ENCODE measurements around the gene GPRC5C. TPM values are rescaled to one million over a fixed set of nuclear protein-coding genes. Genes with fewer than 3 reads are reported as not detected.
"Not testable (repeated sequence)": the region's sequence is repeated elsewhere in the genome, so short reads cannot be mapped to it uniquely, and the experiment has no call there.

The GPRC5C gene
- polyA plus RNA-seq, 12 donors: 16.2 to 61.7 (median 26.4) TPM; not detected in 1

DNA sequence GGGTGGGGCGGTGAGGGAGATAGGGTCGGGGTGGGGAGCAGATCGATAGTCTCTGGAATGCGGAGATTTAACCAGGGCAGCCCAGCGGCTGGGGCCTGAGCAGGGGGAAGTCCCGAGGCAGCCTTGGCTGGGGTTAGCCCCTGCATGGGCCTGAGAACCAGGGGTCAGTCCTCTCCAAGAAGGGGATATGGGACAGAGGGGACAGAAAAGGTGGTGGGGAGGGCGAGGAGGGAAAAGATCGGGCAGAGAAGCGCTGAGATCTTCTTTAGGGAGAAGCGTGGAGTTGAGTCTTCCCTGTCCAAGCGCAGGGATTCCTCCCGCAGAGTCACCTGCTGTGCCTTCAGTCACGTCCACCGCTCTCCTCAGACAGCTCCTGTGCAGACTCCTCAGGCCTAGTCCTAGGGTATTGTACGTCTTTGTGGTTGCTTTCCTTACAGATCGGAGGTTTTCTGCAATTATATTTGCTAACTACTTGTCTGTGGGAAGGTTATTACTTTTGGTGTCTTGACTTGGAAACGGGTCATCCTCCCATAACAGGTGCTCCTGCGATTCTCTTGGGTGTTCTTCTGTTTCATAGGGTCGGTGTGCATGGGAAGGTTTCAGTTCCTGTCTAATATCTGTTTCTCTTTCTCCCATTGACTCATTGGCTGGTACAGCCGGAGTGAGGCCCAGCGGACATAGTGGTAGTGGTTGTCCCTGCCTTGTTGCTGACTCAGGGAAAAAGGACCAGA is 35.5 kb downstream of the GPRC5C start:
- DNase-seq: no peak

DNA sequence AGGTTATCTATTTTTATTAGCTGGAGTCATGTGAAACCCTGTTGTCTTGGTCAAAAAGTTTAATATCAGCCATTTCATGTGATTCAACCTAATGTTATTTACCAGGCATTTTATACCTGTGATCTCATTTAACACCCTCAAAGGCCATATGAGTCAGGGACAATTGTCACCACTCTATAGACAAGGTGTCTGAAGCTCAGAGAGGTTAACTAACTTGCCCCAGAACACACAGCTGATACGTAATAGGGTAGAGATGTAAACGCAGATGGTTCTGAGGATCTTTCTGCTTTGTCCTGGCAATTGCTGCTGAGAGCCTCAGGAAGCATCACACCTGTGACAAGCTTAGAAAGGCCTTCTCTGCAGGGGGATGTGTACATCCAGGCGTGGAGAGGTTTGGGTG is 39.5 kb downstream of the GPRC5C start:
- DNase-seq: no peak

DNA sequence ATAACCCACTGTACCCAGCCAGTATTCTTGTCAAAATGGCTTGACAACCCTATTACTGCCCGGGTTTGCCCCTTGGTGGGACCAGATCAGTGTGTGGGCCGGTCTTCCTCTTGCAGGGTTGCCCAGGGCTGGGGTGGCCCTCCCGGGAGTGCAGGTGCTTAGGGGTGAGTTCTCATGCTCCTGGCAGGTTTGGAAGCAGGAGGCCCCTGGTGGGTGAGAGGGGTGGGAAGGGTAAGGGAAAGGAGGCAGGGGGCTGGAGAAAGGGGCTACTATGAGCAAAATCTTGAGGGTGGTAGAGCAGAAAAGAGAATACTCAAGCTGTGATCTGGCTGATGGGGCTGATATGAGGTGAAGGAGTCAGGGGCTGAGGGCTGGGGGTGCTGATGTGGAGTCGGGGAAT is 41.0 kb downstream of the GPRC5C start:
- DNase-seq: no peak

DNA sequence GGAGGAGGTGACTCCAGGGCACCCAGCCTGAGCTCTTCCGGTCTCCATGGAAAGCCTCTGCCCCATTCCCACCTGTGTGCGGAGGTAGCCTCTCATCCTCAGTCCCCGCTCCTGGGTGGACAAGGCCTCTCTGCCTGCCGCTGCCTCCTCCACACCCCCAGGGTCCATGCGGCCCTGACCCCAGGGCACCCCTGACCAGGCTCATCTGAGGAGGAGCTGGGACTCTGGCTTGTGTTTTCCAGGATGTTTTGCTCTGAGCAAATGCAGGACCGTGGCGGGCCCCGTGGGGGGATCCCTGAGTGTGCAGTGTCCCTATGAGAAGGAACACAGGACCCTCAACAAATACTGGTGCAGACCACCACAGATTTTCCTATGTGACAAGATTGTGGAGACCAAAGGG is 41.4 kb downstream of the GPRC5C start:
- DNase-seq: no peak

DNA sequence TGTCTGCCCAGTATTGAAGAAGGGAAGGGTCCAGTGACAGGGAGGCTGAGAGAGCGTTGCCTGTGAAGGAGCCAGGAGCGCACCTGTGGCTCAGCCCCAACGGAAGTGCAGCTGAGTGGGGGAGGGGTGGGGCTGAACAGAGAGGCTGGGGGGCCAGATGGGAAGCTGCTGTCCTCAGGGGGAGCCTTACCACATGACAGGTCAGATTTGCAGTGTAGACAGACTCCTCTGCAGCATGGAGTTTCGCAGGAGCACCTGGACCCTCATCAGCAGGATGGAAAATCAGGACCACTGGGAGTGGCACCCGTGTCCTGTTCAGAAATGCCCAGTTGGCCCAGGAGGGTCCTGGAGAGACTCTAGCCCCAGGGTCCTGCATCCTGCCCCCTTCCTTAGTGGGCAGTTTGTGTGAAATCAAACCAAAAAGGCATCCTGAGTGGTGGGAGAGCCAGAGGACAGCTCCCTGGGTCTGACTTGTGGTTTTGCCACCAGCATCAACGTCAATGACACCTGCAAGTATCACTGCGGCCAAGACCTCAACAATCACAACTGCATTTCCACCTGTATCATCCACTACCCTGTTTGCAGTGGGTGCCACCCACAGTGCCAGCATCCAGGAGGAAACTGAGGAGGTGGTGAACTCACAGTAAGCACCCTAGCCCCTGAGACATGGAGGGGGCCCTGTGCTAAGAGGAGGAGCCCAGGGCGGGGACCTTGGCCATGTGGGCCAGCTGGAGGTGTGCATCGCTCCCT is 42.3 kb downstream of the GPRC5C start:
- DNase-seq: no peak

DNA sequence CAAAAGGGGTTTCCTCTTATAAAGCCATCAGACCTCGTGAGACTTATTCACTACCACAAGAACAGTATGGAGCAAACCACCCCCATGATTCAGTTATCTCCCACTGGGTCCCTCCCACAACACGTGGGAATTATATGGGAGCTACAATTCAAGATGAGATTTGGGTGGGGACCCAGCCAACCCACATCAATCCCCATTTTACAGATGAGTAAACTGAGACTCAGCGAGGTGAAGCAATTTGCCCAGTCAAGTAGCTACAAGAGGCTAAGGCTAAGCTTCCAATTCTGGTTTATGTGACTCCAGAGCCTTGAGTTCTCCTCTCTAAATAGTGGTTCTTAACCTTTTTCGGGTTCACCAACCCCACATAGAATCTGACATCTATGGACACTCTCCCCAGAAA is 43.3 kb downstream of the GPRC5C start:
- no peak for DNase-seq

DNA sequence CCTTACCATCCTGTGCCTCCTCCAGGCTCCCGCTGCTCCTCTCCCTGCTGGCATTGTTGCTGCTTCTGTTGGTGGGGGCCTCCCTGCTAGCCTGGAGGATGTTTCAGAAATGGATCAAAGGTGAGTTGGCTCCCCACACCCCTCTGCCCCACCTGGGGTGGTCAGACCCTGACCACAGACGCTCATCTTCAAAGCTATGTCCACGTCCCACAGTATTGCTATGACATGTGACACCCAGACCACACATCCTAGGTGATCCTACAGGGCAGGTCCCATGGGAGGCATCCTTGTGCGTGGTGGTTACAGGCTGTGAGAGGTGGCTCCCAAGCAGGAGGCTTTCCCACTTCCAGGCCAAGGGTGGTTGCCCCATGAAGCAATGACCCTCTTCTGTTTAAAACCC is 45.5 kb downstream of the GPRC5C start:
- no peak for DNase-seq

DNA sequence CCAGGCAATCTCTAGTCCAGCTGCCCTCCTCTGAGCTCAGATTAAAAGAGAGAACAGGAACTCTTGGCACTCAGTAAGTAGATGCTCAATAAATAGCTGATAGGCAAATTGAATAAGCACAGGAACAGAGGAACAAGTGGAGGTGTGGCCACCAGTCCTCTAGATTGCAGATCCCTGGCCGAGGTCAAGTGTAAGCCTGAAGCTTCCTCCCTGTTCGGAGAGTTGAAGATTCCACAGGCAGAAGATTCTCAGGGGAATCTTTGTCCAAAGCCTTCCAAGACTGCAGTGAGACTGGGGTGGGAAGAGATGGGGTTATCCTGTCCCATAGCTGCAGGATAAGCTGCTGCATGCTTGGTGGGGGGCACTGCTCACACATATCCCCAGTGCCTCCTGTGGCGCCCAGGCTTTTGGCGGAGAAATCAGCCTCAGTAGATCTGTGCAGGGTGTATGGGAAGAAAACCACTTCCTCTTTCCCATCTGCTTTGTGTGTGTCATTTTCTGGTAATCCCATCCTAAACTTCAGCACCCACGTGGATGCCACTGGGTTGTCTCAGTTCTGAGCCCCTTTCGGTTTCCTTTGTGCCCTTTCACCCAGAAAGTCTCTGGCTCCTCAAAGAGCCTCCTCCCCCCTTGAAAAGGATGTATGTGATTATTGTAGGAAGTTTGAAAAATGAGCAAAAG is 46.7 kb downstream of the GPRC5C start:
- DNase-seq: no peak

DNA sequence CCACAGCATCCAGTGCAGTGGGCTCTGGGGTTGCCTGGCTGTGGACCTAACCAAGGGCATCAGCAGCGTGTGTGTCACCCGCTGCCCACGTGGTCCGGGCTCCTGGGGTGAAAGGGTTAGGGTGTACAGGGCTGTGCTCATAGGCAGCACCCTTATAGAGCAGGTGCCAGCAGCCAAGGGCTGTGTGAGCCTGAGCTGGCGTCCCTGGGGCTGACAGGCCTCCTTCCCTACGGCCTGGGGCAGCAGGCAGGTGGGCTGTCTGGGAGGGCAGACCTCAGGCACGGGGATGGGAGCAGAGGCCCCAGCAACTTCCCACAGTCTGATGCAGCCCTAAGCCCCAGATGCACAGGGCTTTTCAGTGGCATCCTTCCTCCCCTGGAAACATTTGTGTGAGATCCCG is 48.4 kb downstream of the GPRC5C start:
- DNase-seq: no peak

DNA sequence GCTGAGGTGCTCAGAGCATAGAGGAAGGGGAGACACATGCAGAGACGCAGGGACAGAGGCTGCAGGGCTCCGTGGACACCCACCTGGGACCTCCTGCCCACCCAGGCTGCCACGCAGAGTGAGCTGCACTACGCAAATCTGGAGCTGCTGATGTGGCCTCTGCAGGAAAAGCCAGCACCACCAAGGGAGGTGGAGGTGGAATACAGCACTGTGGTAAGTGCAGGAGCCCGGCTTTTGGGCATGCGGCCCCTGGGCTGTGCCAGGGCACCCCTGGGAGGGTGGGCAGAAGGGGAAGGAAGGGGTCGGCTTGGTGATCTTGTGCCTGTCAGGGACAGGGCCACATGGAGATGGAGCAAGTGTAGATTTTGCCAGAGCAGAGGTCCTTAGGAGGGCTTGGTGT is 49.7 kb downstream of the GPRC5C start:
- DNase-seq: no peak

DNA sequence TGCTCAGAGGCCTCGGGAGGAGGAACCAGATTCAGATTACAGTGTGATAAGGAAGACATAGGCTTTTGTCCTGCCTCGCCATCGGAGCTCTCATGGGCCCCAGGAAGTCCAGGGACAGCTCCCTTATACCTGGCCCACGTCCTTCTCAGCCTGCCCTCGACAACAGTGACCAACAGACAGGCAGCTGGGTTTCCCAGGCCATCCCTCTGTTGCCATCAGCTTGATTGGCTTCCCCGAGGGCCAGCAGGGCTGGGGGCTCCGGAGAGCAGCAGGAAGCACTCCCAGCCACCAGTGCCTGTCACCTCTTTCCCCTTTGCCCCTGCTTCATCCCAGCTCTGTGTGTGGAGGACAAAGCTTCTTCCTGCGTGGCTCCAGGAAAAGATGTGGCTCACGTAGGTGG is 52.2 kb downstream of the GPRC5C start:
- DNase-seq: no peak

DNA sequence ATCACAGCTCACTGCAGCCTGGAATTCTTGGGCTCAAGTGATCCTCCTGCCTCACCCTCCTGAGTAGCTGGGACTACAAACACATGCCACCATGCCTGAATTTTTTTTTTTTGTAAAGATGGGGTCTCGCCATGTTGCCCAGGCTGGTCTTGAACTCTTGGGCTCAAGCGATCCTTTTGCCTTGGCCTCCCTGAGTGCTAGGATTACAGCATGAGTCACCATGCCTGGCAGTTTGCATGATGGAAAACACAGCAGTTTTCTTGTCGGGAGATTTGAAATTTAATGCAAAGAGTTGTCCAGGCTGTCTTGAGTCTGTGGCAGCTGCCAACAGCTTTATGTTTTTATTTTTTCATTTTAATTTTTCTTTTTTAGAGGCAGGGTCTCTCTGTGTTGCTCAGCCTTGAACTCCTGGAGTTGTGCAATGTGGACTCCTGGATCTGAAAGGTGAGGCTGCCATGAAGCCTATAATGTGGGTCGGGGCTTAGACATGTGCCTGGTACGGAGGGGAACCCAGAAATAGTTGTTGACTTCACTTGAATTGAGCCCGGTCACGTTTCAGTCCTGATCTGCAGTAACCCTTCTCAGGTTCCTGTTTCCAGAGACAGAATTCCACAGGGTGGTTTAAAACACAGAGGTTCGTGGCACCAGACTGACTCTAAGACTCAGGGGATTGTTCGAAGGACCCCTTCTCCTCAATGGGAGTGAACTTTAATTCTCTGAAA is 53.3 kb downstream of the GPRC5C start:
- DNase-seq: no peak

DNA sequence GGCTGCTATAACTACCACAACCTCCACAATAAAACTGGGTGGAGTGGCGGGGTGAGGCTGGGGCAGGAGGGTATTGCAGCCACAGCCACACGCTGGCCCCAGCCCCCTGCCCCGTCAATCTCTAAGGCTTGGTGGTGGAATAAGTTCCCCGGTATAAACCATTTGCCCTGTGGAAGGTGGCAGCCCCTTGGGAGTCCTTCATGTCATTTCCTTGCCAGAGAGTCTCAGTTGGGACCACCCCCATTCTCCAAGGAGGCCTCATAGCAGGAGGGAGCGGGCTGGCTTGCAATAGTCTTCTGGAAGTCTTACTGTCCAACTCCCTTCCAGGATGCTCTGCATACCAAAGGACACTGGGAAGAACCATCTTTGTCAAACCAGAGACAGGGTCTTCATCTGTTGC is 54.0 kb downstream of the GPRC5C start:
- no peak for DNase-seq

DNA sequence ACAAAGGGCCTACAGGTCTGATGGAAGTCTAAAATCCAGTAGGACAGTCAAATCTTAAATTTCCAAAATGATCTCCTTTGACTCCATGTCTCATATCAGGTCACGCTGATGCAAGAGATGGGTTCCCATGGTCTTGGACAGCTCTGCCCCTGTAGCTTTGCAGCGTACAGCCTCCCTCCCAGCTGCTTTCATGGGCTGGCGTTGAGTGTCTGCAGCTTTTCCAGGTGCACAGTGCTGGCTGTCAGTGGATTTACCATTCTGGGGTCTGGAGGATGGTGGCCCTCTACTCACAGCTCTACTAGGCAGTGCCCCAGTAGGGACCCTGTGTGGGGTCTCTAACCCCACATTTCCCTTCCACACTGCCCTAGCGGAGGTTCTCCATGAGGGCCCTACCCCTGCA is 56.4 kb downstream of the GPRC5C start:
- not testable (repeated sequence) for DNase-seq

DNA sequence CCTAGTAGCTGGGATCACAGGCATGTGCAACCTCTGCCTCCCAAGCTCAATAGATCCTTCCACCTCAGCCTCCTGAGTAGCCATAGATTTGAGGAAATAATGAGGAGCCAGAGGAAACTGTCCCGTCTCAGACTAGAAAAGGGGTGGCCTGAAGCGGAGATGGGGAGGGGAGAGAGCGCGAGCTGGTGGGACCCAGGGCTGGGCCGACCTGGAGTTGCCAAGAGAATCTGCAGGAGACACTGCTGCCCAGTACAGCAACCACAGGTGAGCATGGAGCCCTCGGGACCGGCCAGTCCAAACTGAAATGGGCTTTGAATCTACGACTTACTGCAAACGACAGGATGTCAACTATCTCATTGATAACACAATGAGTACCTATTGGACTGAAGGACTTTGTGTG is 58.8 kb downstream of the GPRC5C start:
- DNase-seq: no peak

DNA sequence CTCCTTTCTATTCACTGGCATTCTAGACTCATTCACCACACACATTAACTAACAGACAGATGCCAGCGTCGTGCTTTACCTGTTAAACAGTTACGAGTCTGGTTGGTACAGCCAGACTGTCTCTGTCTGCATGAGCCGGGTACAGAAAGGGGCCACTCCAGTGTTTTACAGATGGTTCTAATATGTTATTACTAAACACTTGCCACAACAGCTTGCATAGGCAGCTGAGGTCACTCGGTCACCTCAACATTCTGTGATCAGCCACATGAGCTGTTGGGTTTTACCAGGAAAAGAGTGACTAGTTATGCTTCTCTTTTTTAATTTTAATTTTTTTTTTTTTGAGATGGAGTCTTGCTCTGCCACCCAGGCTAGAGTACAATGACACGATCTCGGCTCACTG is 59.7 kb downstream of the GPRC5C start:
- no peak for DNase-seq

DNA sequence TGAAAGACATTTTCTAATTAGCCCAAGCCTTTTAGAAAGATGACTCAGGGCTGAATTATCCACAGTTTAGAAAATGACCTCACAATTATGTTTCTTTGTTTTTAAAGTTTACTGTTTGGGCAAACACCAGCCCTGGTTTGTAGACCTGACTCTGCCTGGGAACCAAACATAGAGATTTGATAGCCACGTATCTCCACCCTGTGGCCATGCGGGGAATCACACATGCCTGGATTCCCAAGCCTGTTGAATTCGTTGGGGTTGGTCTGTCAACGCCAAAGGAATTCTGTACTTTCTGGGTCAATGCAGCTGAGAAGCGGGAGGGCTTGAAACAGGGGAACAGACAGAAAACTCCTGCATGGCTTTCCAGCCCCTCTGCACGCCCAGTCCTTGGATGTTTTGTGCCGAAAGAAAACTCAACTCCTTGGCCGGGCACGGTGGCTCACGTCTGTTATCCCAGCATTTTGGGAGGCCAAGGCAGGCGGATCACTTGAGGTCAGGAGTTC is 61.5 kb downstream of the GPRC5C start:
- peak; percentile 63 for DNase-seq

Other genes with a start within 250 kb of the GPRC5C start
- 1,000 to 10,000 TPM in 11 of 12 donors, not detected in 1; 1,396 to 1,979 (median 1,668) TPM for gene RPL38, start 228.4 kb upstream of the GPRC5C start, polyA plus RNA-seq (ENCODE audit: insufficient read length in 12 of 12)
- gene TTYH2, start 218.5 kb upstream of the GPRC5C start, polyA plus RNA-seq (ENCODE audit: insufficient read length in 12 of 12): 10 to 100 TPM in 11 of 12 donors, not detected in 1; 42.1 to 99.1 (median 68.3) TPM
- gene DNAI2, start 157.9 kb upstream of the GPRC5C start, polyA plus RNA-seq (ENCODE audit: insufficient read length in 12 of 12): under 1 TPM in 3 of 12 donors, not detected in 9; 0.08 to 0.32 (median 0.19) TPM
- 1 to 10 TPM in 9 of 12 donors, under 1 TPM in 1, not detected in 2; 0.92 to 2.0 (median 1.5) TPM for gene KIF19, start 105.9 kb upstream of the GPRC5C start, polyA plus RNA-seq (ENCODE audit: insufficient read length in 12 of 12)
- gene BTBD17, start 70.2 kb upstream of the GPRC5C start, polyA plus RNA-seq (ENCODE audit: insufficient read length in 12 of 12): under 1 TPM in 8 of 12 donors, not detected in 4; 0.08 to 0.40 (median 0.16) TPM
- gene GPR142, start 64.6 kb upstream of the GPRC5C start, polyA plus RNA-seq (ENCODE audit: insufficient read length in 12 of 12): under 1 TPM in 8 of 12 donors, not detected in 4; 0.16 to 0.74 (median 0.26) TPM
- gene CD300A, start 34.5 kb downstream of the GPRC5C start, polyA plus RNA-seq (ENCODE audit: insufficient read length in 12 of 12): 1 to 10 TPM in 10 of 12 donors, not detected in 2; 1.1 to 2.6 (median 1.9) TPM
- gene CD300LB, start 99.4 kb downstream of the GPRC5C start, polyA plus RNA-seq (ENCODE audit: insufficient read length in 12 of 12): under 1 TPM in 9 of 12 donors, not detected in 3; 0.07 to 0.83 (median 0.14) TPM
- under 1 TPM in 10 of 12 donors, not detected in 2; 0.18 to 0.76 (median 0.52) TPM for gene CD300C, start 114.0 kb downstream of the GPRC5C start, polyA plus RNA-seq (ENCODE audit: insufficient read length in 12 of 12)
- gene CD300H, start 135.4 kb downstream of the GPRC5C start, polyA plus RNA-seq (ENCODE audit: insufficient read length in 12 of 12): under 1 TPM in 2 of 12 donors, not detected in 10; 0.32 to 0.37 TPM
- gene CD300LD, start 160.2 kb downstream of the GPRC5C start, polyA plus RNA-seq (ENCODE audit: insufficient read length in 12 of 12): not detected
- under 1 TPM in 10 of 12 donors, not detected in 2; 0.13 to 0.68 (median 0.30) TPM for gene CD300E, start 191.7 kb downstream of the GPRC5C start, polyA plus RNA-seq (ENCODE audit: insufficient read length in 12 of 12)